GM12892 (cell line): ENCODE data around the gene TRIM2.

Source experiments
- POLR2A ChIP-seq: IDR thresholded peaks from 2 replicates; pipeline ENCODE4 v1.6.1; 2011; ENCODE audit warnings: low read depth, low read length, control low read depth
- POLR2AphosphoS5 ChIP-seq: IDR thresholded peaks from 2 replicates; pipeline ENCODE4 v1.6.1; 2011; ENCODE audit warnings: low read depth, low read length, control low read depth

GRCh38 chr4:153210727-153211126, 6.5 kb downstream of the TRIM2 start:
- TF ChIP-seq POLR2A (no peak), POLR2AphosphoS5 (no peak)
